Coronary artery (tissue), 2 donors: ENCODE measurements around the gene AUTS2.

ENCODE experiments used
- DNase-seq: peaks from one replicate; pipeline ENCODE4 v3.0.0-alpha.2; 2017; ENCODE audit warnings: low spot score
- H3K27ac ChIP-seq, 2 donors: fragments of 200-600 bp; sonication (generic); one replicate each; pipeline ENCODE4 v1.5.1; 2016 to 2019
- H3K4me3 ChIP-seq: fragments of 200-600 bp; sonication (generic); 2 replicates; pipeline ENCODE4 v1.5.1; 2016; ENCODE audit warnings: mild to moderate bottlenecking, moderate library complexity
- CTCF ChIP-seq: fragments of 200-600 bp; sonication (generic); IDR thresholded peaks from one replicate; pipeline ENCODE4 v1.5.1; 2019; ENCODE audit warnings: antibody characterized with exemption

Gene AUTS2

GRCh38 chr7:70529914-70530585 lies 931.8 kb downstream of the AUTS2 start:
- no peak overlapping the region for H3K4me3 ChIP-seq
- DNase-seq = no peak

GRCh38 chr7:70533614-70534013 lies 935.3 kb downstream of the AUTS2 start:
- Histone ChIP-seq H3K4me3 (no peak overlapping the region), H3K27ac (no peak overlapping the region)
- no peak for TF ChIP-seq CTCF
- no peak for DNase-seq

More at GRCh38 chr7:70529914-70530585, 931.8 kb downstream of the AUTS2 start:
- no peak overlapping the region for H3K27ac ChIP-seq
- no peak for TF ChIP-seq CTCF

- Histone ChIP-seq H3K4me3 (no peak overlapping the region), H3K27ac (no peak overlapping the region)
- DNase-seq = no peak
- TF ChIP-seq CTCF = no peak
Observed at GRCh38 chr7:70539205-70539604, 940.9 kb downstream of the AUTS2 start.

GRCh38 chr7:70539617-70540016 lies 941.3 kb downstream of the AUTS2 start:
- DNase-seq = no peak
- H3K27ac ChIP-seq = no peak overlapping the region
- no peak overlapping the region for H3K4me3 ChIP-seq
- no peak for TF ChIP-seq CTCF

GRCh38 chr7:70540641-70541040 lies 942.4 kb downstream of the AUTS2 start:
- DNase-seq = no peak
- TF ChIP-seq CTCF = no peak
- Histone ChIP-seq H3K27ac (no peak overlapping the region), H3K4me3 (no peak overlapping the region)

GRCh38 chr7:70542750-70543376 lies 944.6 kb downstream of the AUTS2 start:
- H3K4me3 ChIP-seq = no peak overlapping the region
- DNase-seq = no peak
- no peak overlapping the region for H3K27ac ChIP-seq
- no peak for TF ChIP-seq CTCF

- H3K4me3 ChIP-seq = no peak overlapping the region
- no peak overlapping the region for H3K27ac ChIP-seq
- DNase-seq = no peak
- TF ChIP-seq CTCF = no peak
Observed at GRCh38 chr7:70544016-70544415, 945.7 kb downstream of the AUTS2 start.
